Colonic mucosa (tissue), 4 donors: ENCODE measurements around the gene CAVIN1. TPM values are rescaled to one million over a fixed set of nuclear protein-coding genes. Genes with fewer than 3 reads are reported as not detected.
A peak's percentile ranks its signal among the peaks of the same experiment; 100 is the strongest.

Experiments
- DNase-seq: peaks from one replicate; pipeline ENCODE4 v3.0.0-alpha.2; 2020
- H3K27ac ChIP-seq: fragments of 200-600 bp; one replicate; pipeline ENCODE4 v1.8.0; 2021
- H3K27me3 ChIP-seq: fragments of 200-600 bp; one replicate; pipeline ENCODE4 v1.8.0; 2021
- H3K36me3 ChIP-seq: fragments of 200-600 bp; one replicate; pipeline ENCODE4 v1.8.0; 2021
- H3K4me1 ChIP-seq: fragments of 200-600 bp; one replicate; pipeline ENCODE4 v1.8.0; 2021; ENCODE audit warnings: mild to moderate bottlenecking
- H3K4me3 ChIP-seq: fragments of 200-600 bp; one replicate; pipeline ENCODE4 v1.8.0; 2021
- H3K9ac ChIP-seq, 2 donors: one replicate each; pipeline ENCODE4 v1.7.0; 2013; ENCODE audit warnings: control low read depth in 2 of 2, low read depth in 2 of 2, low read length in 2 of 2
- H3K9me3 ChIP-seq: fragments of 200-600 bp; one replicate; pipeline ENCODE4 v1.8.0; 2021
- intact Hi-C: fragments of 100-400 bp; cut with DNase I; formaldehyde crosslinking; loops from one replicate; pipeline ENCODE4 v1.14.1; 2022
- total RNA-seq, 2 donors: library from RNA; stranded (reverse); fragmentation: NEBNext Ultra II Directional in 1 of 2; extraction: Animal tissue kit (Norgen Biotek cat#: 25700) in 1 of 2; gene quantifications; one replicate each; pipeline ENCODE4 v1.2.1, GENCODE V29; 2021
- TF ChIP-seq, protein P1 (sequence below): fragments of 200-600 bp; IDR thresholded peaks from one replicate; pipeline ENCODE4 v1.8.0; 2022; ENCODE audit warnings: antibody characterized with exemption, mild to moderate bottlenecking
- donor health status: healthy.
- donor health status: DM: no; HTN: no; CAD: no.
- donor health status: DM: no; HTN: no; CAD: no.

The CAVIN1 gene
- total RNA-seq, 2 donors from 2014 or later = 25.2 to 74.6 TPM

DNA sequence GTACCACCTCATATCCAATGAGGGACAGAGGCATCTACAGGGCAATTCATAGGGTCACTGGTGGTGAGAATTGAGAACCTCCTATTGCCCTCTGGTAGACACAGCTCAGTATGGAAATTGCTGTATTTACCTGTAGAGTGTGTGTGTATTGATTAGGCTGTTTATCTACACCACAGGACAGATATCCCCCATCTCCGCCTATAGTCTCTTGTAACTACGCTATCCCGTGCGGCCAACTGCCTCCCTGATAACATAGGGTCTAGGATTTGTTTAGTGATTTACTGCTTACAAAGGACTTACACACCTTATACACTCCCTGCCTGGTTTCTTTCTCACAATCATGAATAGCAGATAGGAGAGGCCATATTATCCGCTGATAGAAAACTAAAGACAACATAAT is 33.2 kb downstream of the CAVIN1 start:
- no peak for DNase-seq
- TF ChIP-seq, protein P1, sequence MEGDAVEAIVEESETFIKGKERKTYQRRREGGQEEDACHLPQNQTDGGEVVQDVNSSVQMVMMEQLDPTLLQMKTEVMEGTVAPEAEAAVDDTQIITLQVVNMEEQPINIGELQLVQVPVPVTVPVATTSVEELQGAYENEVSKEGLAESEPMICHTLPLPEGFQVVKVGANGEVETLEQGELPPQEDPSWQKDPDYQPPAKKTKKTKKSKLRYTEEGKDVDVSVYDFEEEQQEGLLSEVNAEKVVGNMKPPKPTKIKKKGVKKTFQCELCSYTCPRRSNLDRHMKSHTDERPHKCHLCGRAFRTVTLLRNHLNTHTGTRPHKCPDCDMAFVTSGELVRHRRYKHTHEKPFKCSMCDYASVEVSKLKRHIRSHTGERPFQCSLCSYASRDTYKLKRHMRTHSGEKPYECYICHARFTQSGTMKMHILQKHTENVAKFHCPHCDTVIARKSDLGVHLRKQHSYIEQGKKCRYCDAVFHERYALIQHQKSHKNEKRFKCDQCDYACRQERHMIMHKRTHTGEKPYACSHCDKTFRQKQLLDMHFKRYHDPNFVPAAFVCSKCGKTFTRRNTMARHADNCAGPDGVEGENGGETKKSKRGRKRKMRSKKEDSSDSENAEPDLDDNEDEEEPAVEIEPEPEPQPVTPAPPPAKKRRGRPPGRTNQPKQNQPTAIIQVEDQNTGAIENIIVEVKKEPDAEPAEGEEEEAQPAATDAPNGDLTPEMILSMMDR = no peak
- intact Hi-C loops = no loop called here
- H3K4me1 ChIP-seq = peaks cover 8% of the 10 kb centered on the region
- H3K9ac ChIP-seq = no peak overlapping the region
- no peaks in the 10 kb centered on the region for H3K9me3 ChIP-seq
- no peak overlapping the region for H3K4me3 ChIP-seq
- no peak overlapping the region for H3K27ac ChIP-seq
- H3K36me3 ChIP-seq = no peaks in the 10 kb centered on the region
- no peaks in the 10 kb centered on the region for H3K27me3 ChIP-seq

DNA sequence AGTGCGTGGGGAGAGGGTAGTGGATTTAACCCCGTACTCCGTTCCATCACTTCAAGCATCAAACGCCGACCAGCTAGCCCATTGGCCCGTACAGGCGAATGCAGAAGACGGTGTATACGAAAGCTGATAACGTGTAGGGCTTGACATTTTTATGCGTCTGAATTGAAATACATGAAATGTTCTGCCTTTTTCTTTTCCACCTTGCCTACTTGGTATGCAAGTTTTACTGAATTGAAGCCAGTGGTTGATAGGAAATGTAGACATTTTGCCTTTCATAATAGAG is 34.0 kb downstream of the CAVIN1 start:
- DNase-seq = no peak
- TF ChIP-seq, protein P1 = no peak
- intact Hi-C loops = no loop called here
- Histone ChIP-seq H3K27ac (peak overlapping the region; percentile 94), H3K9me3 (no peaks in the 10 kb centered on the region), H3K36me3 (no peaks in the 10 kb centered on the region), H3K27me3 (no peaks in the 10 kb centered on the region), H3K9ac (peak overlapping the region; percentile 70 to 82), H3K4me1 (peaks cover 8% of the 10 kb centered on the region), H3K4me3 (peak overlapping the region; percentile 35)

DNA sequence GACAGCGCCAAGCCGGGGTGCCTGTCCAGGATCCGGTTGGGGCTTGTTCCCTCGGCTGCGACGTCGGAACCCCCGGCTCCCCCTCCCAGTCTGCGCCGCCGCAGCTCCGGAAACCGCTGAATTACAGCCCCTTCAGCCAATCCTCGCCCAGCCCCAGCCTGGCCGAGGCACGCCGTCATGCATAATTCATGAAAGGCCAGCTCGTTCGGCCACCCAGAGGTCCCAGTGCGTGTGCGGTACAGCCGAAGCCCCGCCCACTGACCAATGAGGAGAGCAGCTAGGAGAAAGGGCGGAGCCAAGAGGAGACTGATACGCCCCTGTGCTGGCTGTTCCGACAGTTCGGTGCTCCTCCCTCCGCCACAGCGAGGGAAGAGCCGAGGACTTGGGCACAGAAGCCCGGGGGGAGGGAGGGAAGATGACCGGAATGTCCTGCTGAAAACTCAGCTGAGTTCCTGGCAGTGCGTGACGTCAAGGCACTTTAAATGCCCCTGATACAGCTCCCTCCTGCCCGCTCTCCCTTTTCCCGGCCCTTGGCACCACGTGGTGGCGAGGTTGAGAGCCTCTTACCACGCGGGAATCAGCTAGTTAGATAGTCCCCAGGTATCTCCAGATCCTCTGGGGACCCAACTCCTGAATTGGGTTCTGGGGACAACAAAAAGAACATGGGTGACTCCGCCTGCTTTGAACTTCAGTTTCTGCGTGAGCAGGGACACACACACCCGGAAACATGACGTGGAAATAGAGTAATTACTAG is 34.5 kb downstream of the CAVIN1 start, which contains the start of gene STAT3:
TSS of gene STAT3 (minus strand) at position 62 of the 754 bp plus-strand sequence. CDS start 39,926 bp downstream, outside the sequence.
- DNase-seq = peak; percentile 100
- H3K4me3 ChIP-seq = peak within 1 kb of the TSS; percentile 97
- no peaks in the 10 kb centered on the region for H3K9me3 ChIP-seq
- peak within 1 kb of the TSS; percentile 82 to 92 for H3K9ac ChIP-seq
- peak within 1 kb of the TSS; percentile 100 for H3K27ac ChIP-seq
- no peaks in the 10 kb centered on the region for H3K27me3 ChIP-seq
- TF ChIP-seq, protein P1 = no peak
- H3K36me3 ChIP-seq = no peaks in the 10 kb centered on the region
- H3K4me1 ChIP-seq = peaks cover 8% of the 10 kb centered on the region
- intact Hi-C loops = no loop called here

DNA sequence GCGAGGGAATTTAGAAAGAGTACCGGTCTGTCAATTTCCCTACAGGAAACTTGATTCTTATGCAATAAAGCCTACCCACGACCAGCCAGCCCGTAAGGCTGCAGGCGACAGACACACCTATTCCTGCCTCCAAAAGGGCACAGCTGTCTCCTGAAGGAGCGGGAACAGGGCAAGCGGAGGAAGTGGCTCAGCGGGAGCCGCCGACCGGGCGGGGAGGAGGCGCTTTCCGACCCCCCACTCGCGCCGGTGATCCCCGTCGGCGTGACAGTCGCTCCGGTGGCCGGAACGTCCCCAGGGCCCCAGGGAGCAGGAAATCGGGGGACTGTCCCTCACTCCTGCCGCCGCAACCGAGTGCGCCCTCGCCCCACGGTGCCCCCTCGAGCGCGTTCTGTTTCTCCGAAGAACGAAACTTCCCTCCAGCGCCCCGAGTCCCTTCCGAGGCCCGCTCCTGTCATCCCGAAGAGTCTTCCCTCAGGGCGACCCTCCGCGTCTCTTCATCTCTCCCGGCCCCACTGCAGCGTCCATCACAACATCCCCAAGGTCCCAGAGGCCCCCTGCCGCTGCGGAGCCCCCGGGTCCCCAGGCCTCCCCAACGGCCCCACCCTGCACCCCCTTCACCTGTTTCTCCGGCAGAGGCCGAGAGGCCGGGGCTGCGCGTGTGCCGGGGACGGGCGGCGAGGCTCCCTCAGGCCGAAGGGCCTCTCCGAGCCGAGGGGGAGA is 35.2 kb downstream of the CAVIN1 start:
- Histone ChIP-seq H3K9me3 (no peaks in the 10 kb centered on the region), H3K27ac (peak overlapping the region; percentile 100), H3K9ac (peak overlapping the region; percentile 82 to 92), H3K27me3 (no peaks in the 10 kb centered on the region), H3K36me3 (no peaks in the 10 kb centered on the region), H3K4me3 (peak overlapping the region; percentile 97), H3K4me1 (peaks cover 8% of the 10 kb centered on the region)
- intact Hi-C loops = no loop called here
- DNase-seq = peak; percentile 66
- TF ChIP-seq, protein P1 = no peak

DNA sequence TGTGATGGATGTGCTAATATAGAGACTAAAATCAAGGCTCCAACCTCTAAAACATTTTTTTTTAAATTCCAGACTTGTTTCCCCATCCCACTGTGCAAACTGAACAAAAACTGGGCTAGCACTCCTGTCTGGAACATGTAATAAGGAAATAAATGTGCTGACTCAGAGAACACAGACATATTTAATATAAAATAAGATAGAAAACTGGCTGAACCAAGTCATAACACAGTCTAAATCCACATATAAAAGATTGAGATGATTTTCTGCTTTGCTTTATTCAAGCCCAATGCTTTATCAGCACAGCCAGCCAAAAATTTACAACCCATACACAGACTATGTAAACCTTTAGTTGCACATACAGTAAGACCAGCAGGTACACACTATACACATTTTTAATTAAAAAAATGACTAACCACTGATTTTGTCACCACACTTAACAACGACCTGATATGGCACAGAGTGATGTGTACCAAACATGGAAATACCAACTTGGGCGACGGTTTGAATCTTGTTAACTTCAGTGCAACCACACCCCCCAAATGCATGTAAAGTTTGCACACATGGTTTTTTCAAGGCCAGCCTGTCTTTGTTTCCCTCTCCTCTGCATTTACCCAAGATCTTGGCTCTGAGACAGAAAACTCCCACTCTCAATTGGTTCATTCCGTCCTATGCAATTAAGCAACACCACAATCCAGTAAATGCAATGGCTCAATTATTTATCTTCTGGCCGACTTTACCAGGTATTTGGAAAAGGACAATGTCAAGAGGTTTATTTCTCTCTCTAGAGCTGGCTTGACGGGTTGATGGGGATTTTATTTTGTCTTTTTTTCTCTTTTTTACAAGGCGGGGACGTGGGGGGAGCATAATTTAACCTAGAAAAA is 36.0 kb downstream of the CAVIN1 start:
- no peaks in the 10 kb centered on the region for H3K36me3 ChIP-seq
- H3K27ac ChIP-seq = peak overlapping the region; percentile 100
- peak overlapping the region; percentile 82 to 92 for H3K9ac ChIP-seq
- peak; percentile 74 for DNase-seq
- H3K9me3 ChIP-seq = no peaks in the 10 kb centered on the region
- intact Hi-C loops = no loop called here
- peaks cover 8% of the 10 kb centered on the region for H3K4me1 ChIP-seq
- H3K27me3 ChIP-seq = no peaks in the 10 kb centered on the region
- TF ChIP-seq, protein P1 = no peak
- peak overlapping the region; percentile 97 for H3K4me3 ChIP-seq
